K562 (cell line): Measurements from ENCODE around the gene MOB1B. TPM values are rescaled to one million over a fixed set of nuclear protein-coding genes. Genes with fewer than 3 reads are reported as not detected.

Experiments used
- ATAC-seq: fragments of 200-7000 bp; cut with Tn5 transposase; 3 replicates; pipeline ENCODE4 v1.9.1; 2020; ENCODE audit warnings: moderate library complexity
- BruUV-seq: library from RNA; stranded (reverse); fragments of 400-500 nt; replicated peaks from 2 replicates; lab custom pipeline; 2021; lab: Mats Ljungman, UMichigan
- CTCF ChIA-PET: fragments of 300-600 bp; formaldehyde crosslinking; extraction: SDS; loops from one replicate; lab custom pipeline; 2021; ENCODE audit warnings: low intra/inter-chr PET ratio; lab: Yijun Ruan, JAX
- POLR2A ChIA-PET: fragments of 300-600, 350-650 bp; sonication (Branson Sonifier 250); formaldehyde crosslinking; extraction: SDS; loops from one replicate; lab custom pipeline; 2021; ENCODE audit warnings: antibody characterized with exemption, inconsistent platforms; lab: Yijun Ruan, JAX
- DNase-seq, 4 experiments: peaks; one replicate each; pipeline versions ENCODE4 v3.0.0 to v3.0.0-alpha.2; 2011 to 2018; ENCODE audit warnings: low spot score in 3 of 4, mixed read lengths in 3 of 4; ENCODE audit errors: extremely low read depth in 1 of 4
- FAIRE-seq: peaks from 2 replicates; lab custom pipeline; 2011; peaks lifted over from hg19 to GRCh38; lab: Jason Lieb, UNC
- H2AFZ ChIP-seq: 2 replicates; pipeline ENCODE4 v1.6.0; 2011; ENCODE audit warnings: low read depth, low read length, control low read depth, inconsistent platforms
- H3K27ac ChIP-seq: fragments of 200-600 bp; 3 replicates; pipeline ENCODE4 v1.8.0; 2011; ENCODE audit warnings: low read depth, mild to moderate bottlenecking, control low read depth, inconsistent platforms, low read length, moderate library complexity, mixed read lengths; ENCODE audit errors: extremely low read depth
- H3K27me3 ChIP-seq, 2 experiments: fragments of 300-600 bp in 1 of 2; 2 replicates in 1 of 2; 3 replicates in 1 of 2; pipeline versions ENCODE4 v1.6.0 to v1.8.0; 2011; ENCODE audit warnings: inconsistent platforms in 2 of 2, low read length in 2 of 2, mild to moderate bottlenecking in 1 of 2, mixed read lengths in 1 of 2, moderate library complexity in 1 of 2; ENCODE audit not compliant: control insufficient read depth in 2 of 2, insufficient read depth in 2 of 2
- H3K36me3 ChIP-seq: fragments of 300-600 bp; 3 replicates; pipeline ENCODE4 v1.8.0; 2011; ENCODE audit warnings: mild to moderate bottlenecking, low read length, inconsistent platforms; ENCODE audit not compliant: control insufficient read depth, insufficient read depth
- H3K4me1 ChIP-seq, 2 experiments: fragments of 200-600 bp in 1 of 2; replicated peaks in 1 of 2; 2 replicates in 1 of 2; 3 replicates in 1 of 2; pipeline versions ENCODE4 v1.5.1 to v1.8.0; 2011; ENCODE audit warnings: inconsistent platforms in 2 of 2, low read length in 2 of 2, mild to moderate bottlenecking in 1 of 2, mixed read lengths in 1 of 2, moderate library complexity in 1 of 2; ENCODE audit not compliant: control insufficient read depth in 2 of 2, insufficient read depth in 2 of 2
- H3K4me2 ChIP-seq: 2 replicates; pipeline ENCODE4 v1.6.1; 2011; ENCODE audit warnings: low read length, control low read depth, inconsistent platforms, mixed read lengths; ENCODE audit not compliant: insufficient read depth
- H3K4me3 ChIP-seq: fragments of 200-600 bp; sonication (generic), shearing (Covaris generic); 2 replicates; pipeline ENCODE4 v1.5.1; 2016; ENCODE audit warnings: control low read depth, inconsistent platforms
- H3K79me2 ChIP-seq: fragments of 200-600 bp; 3 replicates; pipeline ENCODE4 v1.8.0; 2011; ENCODE audit warnings: low read length, inconsistent platforms; ENCODE audit not compliant: control insufficient read depth, insufficient read depth
- H3K9ac ChIP-seq, 2 experiments: 2 replicates each; pipeline versions ENCODE4 v1.6.0 to v1.6.1; 2011; ENCODE audit warnings: low read depth in 2 of 2, low read length in 2 of 2, control low read depth in 1 of 2, inconsistent platforms in 1 of 2, mild to moderate bottlenecking in 1 of 2, mixed read lengths in 1 of 2; ENCODE audit not compliant: insufficient read depth in 1 of 2
- H3K9me1 ChIP-seq: one replicate; pipeline ENCODE4 v1.6.0; 2011; ENCODE audit warnings: inconsistent platforms, mild to moderate bottlenecking, low read length, moderate library complexity; ENCODE audit not compliant: control insufficient read depth, insufficient read depth
- H3K9me3 ChIP-seq: replicated peaks from 2 replicates; pipeline ENCODE4 v1.5.1; 2011; ENCODE audit warnings: low read depth, low read length, inconsistent platforms; ENCODE audit not compliant: control insufficient read depth, insufficient read depth
- H4K20me1 ChIP-seq: replicated peaks from 2 replicates; pipeline ENCODE4 v1.6.1; 2011; ENCODE audit warnings: low read length, inconsistent platforms, mixed read lengths; ENCODE audit not compliant: control insufficient read depth, insufficient read depth
- AFF1 ChIP-seq, 2 experiments: fragments of 450-650 bp; IDR thresholded peaks; 2 replicates each; pipeline ENCODE4 v1.6.1; 2018; ENCODE audit warnings: mild to moderate bottlenecking in 2 of 2, low read depth in 1 of 2; ENCODE audit not compliant: partially characterized antibody in 2 of 2
- ASH1L ChIP-seq: fragments of 450-650 bp; IDR thresholded peaks from 2 replicates; pipeline ENCODE4 v1.6.1; 2018; ENCODE audit warnings: borderline replicate concordance, mild to moderate bottlenecking, low read depth; ENCODE audit not compliant: partially characterized antibody
- HBP1 ChIP-seq: fragments of 450-650 bp; formaldehyde crosslinking; IDR thresholded peaks from 2 replicates; pipeline ENCODE4 v1.4.0; 2022; ENCODE audit warnings: missing genetic modification characterization
- NR3C1 ChIP-seq: sonication (generic); formaldehyde crosslinking; IDR thresholded peaks from 2 replicates; pipeline ENCODE4 v1.8.1; 2022; ENCODE audit warnings: missing genetic modification reagents
- PATZ1 ChIP-seq: fragments of 250-450 bp; sonication (Bioruptor Pico); IDR thresholded peaks from 2 replicates; pipeline ENCODE4 v1.5.0; 2020; ENCODE audit warnings: mild to moderate bottlenecking, borderline replicate concordance
- POLR2A ChIP-seq: fragments of 450-650 bp; conservative IDR thresholded peaks from 2 replicates; pipeline ENCODE4 v1.6.1; 2016
- SFPQ ChIP-seq: fragments of 200-400 bp; formaldehyde crosslinking; IDR thresholded peaks from 2 replicates; pipeline ENCODE4 v1.6.1; 2017; ENCODE audit warnings: mild to moderate bottlenecking, low read depth, low read length, moderate library complexity
- SMAD2 ChIP-seq: fragments of 150-350 bp; IDR thresholded peaks from 2 replicates; pipeline ENCODE4 v1.6.1; 2014; ENCODE audit warnings: low read depth, mild to moderate bottlenecking, low read length
- SOX6 ChIP-seq: fragments of 450-650 bp; IDR thresholded peaks from 2 replicates; pipeline ENCODE4 v1.6.1; 2014; ENCODE audit warnings: mild to moderate bottlenecking
- ZC3H4 ChIP-seq: sonication (generic); formaldehyde crosslinking; IDR thresholded peaks from 2 replicates; pipeline ENCODE4 v1.9.0; 2021; ENCODE audit warnings: missing genetic modification reagents, borderline replicate concordance
- ZFP91 ChIP-seq: sonication (generic); formaldehyde crosslinking; IDR thresholded peaks from 2 replicates; pipeline ENCODE4 v1.8.0; 2022; ENCODE audit warnings: mild to moderate bottlenecking, missing genetic modification reagents
- ZNF644 ChIP-seq: fragments of 200-800 bp; sonication (Bioruptor generic); IDR thresholded peaks from 2 replicates; pipeline ENCODE4 v1.6.1; 2016; ENCODE audit warnings: low read depth, missing genetic modification characterization, missing compliant biosample characterization
- in situ Hi-C: fragments of 300-500 bp; cut with MboI; formaldehyde crosslinking; loops from 4 replicates; pipeline ENCODE4 v1.15.0; 2018; ENCODE audit warnings: inconsistent platforms, mixed read lengths
- intact Hi-C: fragments of 100-400 bp; cut with micrococcal nuclease; formaldehyde crosslinking; loops from 2 replicates; pipeline ENCODE4 v1.14.2; 2022
- polyA plus RNA-seq, 8 experiments: library from polyadenylated mRNA; depleted of rRNA in 4 of 8; stranded (reverse) in 5 of 8; unstranded in 3 of 8; fragments of >200 nt; fragmentation: Nextera tagmentation in 2 of 8; fragmentation: Illumina TruSeq in 1 of 8; extraction: Ambion mirVana in 2 of 8; extraction: Trizol in 1 of 8; gene quantifications; 2 replicates each; pipeline versions ENCODE4 v1.2.1 to v1.2.3, GENCODE V29; 2011 to 2014; ENCODE audit warnings: inconsistent platforms in 1 of 8, missing spikeins in 1 of 8
- total RNA-seq, 7 experiments: library from RNA; depleted of rRNA in 6 of 7; stranded (reverse); fragments of >200 nt in 6 of 7; fragmentation: Illumina TruSeq in 2 of 7; extraction: Trizol in 2 of 7; gene quantifications; 2 replicates each; pipeline versions ENCODE4 v1.2.1 to v1.2.3, GENCODE V29; 2011 to 2021; ENCODE audit warnings: low replicate concordance in 1 of 7

Gene MOB1B
- total and polyA plus RNA-seq, 9 of the 15 experiments (the other 6 are each of a cell fraction or from before 2014, with no cell fraction given) = 8.4 to 37.8 (median 19.0) TPM

DNA sequence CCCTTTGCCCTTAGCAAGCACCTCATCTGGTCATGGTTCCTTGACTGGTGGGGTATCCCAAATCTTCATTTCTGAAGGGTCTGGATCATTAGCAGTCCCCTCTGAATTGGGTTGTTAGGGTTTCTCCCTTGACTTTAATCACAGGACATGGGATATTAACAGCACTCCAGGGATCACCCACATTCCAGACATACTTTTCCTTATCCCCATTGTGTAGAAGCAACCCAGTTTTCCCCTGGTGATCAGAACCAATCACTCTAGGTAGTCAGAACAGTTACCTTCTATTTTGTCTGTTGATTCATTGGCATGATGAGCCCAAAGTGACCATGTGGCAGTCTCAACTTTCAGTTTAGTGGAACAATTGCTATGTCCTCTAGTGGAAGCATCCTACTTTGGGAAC, 33.4 kb upstream of the MOB1B start:
- Histone ChIP-seq H3K4me2 (no peak overlapping the region), H3K9me1 (no peaks in the 10 kb centered on the region), H3K27me3 (no peaks in the 10 kb centered on the region), H3K27ac (no peak overlapping the region), H2AFZ (no peak overlapping the region), H3K4me1 (peaks cover 0 to 2% of the 10 kb centered on the region in 2 experiments; a peak in 2 of 5 replicates), H3K9ac (no peak overlapping the region), H3K4me3 (no peak overlapping the region), H3K9me3 (no peaks in the 10 kb centered on the region), H4K20me1 (no peaks in the 10 kb centered on the region), H3K36me3 (no peaks in the 10 kb centered on the region), H3K79me2 (no peaks in the 10 kb centered on the region)
- CTCF ChIA-PET = no interaction called here
- FAIRE-seq = no peak
- no TSS peak for BruUV-seq
- intact Hi-C loops = no loop called here
- POLR2A ChIA-PET = no interaction called here
- no peak for DNase-seq
- ATAC-seq = no peak
- in situ Hi-C loops = no loop called here
- TF ChIP-seq SFPQ (no peak), NR3C1 (CRISPR knock-in tag) (no peak), PATZ1 (no peak), ZNF644 (no peak), SOX6 (no peak), ZFP91 (CRISPR knock-in tag) (no peak), AFF1 (IDR thresholded peaks at IDR 0.05; ENCODE audit: low read depth in 1 of 2, partially characterized antibody in 2 of 2) (no peak), ASH1L (no peak), SMAD2 (no peak), ZC3H4 (CRISPR knock-in tag) (no peak), POLR2A (no peak), HBP1 (no peak)
